GM19099 (cell line): ENCODE measurements around the gene LRMDA.

Experiments
- POLR2A ChIP-seq: IDR thresholded peaks from 3 replicates; pipeline ENCODE4 v1.6.1; 2011; ENCODE audit warnings: low read depth; ENCODE audit not compliant: insufficient read length; ENCODE audit errors: extremely low read depth

The LRMDA gene

DNA sequence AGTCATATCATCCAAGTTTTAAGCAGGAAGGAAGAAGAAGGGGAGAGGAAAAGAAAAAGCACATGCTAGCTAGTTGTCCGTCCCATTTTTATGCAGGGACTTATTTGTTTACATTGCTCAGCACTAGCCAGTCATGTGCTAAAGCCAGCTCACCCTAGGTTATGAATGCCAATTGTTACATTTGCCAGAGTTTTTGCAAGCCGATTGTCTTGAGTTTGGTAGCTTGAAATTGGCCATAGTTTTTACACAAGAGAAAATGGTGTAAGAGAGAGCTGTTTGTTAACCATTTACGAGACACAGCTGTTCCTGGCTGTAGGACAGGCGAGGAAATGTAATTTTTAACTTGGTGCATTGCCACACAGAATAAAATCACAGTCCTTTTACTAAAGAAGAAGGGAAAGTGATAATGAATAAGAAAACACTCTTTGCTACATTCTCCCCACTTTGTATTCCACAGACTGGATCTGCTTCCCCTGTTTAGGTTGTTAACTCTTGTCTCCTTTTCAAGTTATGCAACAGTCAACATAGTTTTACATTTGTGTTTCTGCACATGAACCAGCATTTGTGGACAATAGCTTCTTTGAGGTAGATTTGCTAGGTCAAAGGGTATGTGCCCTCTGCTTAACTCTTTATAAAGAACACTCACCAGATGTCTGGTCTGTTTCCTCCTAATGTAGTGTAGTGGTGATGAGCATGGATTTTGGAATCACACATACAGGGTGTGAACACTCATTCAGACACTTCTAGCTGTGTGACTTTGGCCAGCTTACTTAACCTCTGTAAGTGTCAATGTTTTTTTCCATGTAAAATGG lies 357.2 kb downstream of the LRMDA start:
- no peak for TF ChIP-seq POLR2A

DNA sequence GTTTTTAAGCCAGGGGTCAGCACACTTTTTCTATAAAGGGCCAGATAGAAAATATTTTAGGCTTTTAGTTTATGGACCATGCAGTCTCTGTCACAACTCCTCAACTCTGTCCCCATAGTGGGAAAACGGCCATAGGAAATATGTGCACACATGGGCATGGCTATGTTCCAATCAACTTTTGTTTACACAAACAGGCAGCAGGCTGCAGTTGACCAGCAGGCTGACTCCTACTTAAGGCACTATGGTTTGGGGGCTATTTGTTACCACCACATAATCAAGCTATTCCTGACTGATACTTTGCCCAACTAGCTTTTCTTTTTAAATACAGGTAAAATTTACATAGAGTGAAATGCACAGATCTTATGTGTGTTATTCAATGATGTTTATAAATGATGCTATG lies 362.4 kb downstream of the LRMDA start:
- no peak for TF ChIP-seq POLR2A

DNA sequence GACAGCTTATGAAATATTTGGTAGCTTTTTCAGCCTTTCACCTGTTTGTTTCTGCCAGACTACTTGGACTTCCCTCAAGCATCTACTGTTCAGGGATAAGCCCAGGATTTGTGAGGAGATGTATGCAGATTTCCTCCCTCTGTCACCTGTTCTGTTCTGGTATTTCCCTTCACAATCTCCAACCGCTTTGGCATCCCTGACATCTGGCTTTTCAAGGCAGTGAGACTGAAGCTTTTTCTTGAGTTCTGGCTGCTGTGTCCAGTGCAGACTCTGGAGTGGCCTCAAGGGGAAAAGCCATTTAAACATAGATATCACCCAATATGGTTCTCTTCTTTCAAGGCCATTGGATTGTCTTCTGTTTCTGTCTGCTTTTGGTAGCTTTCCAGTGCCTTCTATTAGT lies 369.7 kb downstream of the LRMDA start:
- no peak for TF ChIP-seq POLR2A

DNA sequence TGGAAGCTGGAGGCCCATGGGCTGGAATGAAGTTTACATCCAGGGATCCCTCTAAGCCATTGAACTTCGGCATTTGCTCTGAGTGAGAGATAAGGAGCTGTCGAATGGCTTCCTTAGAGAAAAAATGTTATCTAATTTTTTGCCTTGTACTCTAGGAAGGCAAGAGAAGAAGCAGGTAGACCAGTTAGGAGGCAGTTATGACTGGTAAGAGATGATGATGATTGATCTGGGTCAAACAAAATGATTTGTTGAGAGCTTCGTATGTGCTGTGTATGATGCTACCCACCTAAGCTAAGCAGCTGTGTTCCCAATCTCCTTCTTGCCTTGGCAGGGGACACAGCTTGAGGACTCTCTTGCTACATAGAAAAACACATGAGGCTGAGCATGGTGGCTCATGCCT lies 370.2 kb downstream of the LRMDA start:
- TF ChIP-seq POLR2A, result no peak

DNA sequence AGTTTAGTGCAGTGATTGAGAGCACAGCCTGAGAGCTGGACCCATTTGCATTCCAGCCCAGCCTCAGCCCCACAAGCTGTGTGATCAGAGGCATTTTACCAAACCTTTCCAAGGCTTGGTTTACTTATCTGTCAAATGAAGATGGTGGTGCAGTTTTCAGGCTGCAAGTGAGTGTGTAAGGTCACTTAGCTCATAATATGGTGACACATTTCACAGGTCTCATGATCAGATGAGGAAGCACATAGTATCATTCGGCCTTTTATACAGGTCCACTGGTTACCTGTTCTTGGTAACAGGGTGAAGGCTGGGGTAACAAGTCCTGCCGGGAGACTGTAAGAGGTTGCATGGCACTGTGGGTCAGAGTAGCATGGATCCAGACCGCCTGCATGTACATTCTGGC lies 371.7 kb downstream of the LRMDA start:
- TF ChIP-seq POLR2A, result no peak

DNA sequence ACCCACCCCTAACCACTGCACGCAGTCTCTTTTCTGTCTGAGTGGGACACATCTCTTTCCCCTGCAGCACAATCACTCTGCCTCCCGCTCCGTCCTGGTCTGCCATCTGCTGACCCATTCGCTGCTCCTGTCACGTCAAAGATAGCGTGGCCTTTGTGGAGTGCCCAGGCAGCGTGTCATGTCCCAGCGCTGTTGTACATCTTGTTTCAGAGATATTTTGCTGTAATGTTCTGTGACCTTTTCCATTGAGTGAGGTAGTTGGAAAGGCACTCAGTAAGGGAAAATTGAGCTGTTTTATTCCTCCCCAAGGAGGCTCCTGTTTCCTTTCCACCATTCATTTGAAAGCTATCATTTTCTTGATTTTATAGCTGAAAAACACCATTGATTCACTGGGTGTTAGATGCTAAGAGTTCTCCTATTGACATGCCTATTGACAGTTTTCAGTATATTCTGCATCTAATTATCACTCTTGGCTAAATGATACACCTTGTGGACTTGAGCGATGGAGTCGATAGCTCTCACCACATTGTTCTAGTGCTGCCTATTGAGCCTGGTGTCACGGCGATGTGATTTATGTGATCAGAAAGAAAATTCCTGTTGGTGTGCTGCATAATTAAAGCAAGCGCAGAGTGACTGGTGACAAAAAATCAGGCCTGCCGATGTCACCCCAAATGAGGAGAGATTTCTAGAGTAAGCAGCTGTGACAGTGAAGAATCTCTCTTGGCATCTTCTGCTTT lies 372.6 kb downstream of the LRMDA start:
- no peak for TF ChIP-seq POLR2A

DNA sequence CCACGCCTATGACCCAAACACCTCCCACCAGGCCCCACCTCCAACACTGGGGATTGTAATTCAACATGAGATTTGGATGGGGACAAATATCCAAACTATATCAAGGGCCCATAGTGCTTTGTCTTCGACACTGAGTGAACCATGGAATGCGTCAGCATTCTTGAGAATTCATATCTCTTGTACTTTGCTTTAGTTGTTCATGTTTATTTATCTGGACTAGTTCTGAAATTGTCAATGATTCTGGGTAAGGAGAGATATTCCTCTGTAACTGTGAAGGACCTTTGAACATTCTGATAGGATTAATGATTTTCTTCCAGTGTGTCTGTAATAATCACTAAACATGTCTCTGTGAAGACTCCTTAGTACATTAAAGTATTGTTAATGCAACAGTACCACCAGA lies 374.8 kb downstream of the LRMDA start:
- no peak for TF ChIP-seq POLR2A

DNA sequence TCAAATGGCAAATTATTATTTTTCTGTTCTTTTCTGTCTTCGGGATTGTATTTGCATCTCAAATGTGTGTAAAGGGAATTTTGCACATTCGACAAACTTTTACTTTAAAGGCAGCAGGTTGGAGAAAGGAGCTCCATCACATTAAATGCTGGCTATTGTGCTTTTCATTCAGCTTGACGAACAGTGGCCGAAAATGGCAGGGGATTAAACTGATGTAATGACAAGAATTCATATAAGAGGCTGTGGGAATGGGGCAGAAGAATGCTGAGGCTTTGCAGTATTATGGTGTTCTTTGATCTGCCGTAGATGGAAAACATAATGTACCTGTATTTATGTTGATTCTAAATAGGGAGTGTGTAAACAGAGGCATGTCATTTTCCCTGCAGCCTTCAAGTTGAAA lies 376.0 kb downstream of the LRMDA start:
- TF ChIP-seq POLR2A, result no peak

DNA sequence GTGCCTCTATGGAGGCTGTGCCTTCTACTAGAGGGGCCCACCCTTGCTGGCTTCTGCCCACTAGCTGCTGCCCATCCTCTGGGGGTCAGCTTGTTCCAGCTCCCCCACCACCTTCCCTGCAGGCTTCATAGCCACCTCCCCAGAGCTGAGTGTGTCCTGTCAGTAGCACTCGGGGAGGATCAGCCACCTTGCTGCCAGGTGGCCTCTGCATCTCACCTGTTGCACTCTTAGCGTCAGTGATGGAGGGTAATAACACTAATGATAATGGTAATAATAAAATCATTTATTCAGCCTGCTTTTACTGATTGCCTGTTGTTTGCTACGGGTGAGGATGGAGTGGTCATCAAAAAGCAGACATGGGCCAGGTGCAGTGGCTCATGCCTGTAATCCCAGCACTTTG lies 377.6 kb downstream of the LRMDA start:
- TF ChIP-seq POLR2A, result no peak

DNA sequence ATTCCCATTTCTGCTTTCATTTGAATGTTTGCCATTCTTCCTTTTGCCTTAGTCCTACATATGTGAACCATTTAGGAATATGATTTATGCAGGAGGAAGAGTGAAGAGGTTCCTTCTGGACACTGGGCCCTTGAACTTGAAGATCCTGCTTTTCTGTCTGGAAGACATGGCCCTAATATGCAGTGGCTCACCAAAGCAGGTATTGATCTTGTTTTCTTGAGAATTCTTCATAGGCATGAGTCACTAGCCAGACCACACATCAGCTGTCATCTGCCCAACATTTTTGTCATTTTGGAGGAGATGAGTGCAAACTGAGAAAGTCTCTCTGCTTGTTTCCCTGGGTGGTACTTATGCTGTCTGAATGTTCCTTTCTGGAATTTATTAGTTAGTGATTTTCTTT lies 382.6 kb downstream of the LRMDA start:
- TF ChIP-seq POLR2A, result no peak

DNA sequence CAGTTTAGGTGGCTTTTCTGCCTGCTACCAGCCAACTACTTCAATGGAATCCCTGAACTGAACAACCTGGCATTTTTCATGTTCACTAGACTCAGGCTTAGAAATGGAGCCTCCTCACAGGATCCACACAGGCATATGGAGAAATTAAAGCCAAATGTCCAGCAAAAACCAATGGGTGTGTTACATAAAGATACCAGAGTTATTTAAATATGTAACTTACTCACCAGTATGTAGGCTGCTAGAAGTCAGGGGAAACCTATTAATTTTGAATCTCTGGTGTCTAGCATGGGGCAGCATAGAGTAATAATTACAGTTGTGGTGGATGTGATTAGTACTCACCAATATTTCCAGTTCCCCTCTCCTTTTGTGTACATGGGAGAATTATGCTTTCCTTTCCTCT lies 383.6 kb downstream of the LRMDA start:
- no peak for TF ChIP-seq POLR2A

DNA sequence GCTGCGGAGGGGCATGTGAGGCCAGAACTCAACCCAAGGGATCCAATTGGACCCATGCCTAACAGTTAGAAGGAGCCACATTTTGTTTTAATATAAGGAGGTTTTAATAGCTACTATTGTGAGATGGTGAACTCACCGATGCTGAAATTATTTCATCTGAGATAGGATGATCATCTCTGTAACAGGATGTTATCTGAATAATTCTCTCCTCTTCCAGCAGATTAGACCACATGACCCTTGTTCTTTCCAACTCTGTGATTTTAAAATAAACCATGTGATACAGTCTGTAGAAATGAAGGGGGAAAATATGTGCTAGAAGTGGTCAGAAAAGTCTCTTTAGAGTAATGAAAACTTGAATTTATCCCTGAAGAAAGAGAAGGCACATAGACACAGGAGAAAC lies 385.8 kb downstream of the LRMDA start:
- no peak for TF ChIP-seq POLR2A

DNA sequence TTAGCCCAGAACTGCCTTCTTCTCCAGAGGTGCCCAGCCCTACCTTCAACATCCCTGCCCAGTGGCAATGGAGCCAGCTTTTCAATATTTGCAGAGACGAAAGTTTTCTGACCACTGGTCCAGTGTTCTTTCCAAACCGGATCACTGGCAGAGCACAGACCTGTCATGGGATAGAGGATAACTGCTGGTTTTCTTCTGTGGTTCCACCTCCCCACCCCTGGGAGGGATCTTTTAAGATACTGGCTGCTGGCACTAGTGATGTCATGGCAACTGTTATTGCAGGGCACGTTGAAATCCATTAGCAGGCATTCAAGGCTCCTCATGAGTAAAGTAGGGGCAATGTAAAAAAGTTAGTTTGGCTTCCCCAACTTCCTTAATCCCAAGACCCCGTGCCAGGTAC lies 387.1 kb downstream of the LRMDA start:
- no peak for TF ChIP-seq POLR2A

DNA sequence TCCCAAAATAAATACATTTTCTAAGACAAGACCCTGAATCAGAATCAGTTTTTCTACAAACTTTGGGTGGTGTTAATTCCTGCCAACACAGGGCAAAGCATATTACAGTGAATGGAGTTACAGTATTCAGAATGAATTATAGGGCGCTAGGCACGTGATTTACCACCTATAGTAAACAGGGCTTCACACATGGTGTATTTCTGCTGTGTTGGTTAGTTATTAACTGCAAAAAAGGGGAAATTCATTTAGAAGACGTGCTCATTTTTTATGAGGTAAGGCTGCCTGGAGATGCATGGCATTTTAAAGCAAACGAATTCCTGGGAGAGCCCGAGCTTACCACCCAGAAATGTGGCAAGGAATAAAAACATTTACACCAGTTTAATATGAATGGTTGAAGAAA lies 393.8 kb downstream of the LRMDA start:
- TF ChIP-seq POLR2A, result no peak

DNA sequence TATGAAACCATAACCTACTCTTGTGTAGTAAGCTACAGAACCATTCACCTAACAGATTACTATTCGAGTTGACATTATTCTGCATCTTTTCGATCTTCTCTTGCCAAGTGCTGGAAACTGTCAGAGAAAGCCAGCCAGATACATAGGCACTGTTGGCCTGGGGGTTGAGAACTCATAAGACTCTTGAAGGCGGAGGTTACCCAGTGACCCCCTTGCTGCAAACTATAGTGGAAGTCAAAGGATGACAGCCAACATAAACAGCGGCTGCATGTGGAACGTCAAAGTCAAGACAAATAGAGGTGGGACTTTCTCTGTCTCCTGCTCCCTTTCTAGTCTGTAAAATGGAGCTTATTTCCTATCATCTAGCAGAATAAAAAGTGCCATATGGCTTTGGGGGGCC lies 394.2 kb downstream of the LRMDA start:
- no peak for TF ChIP-seq POLR2A

DNA sequence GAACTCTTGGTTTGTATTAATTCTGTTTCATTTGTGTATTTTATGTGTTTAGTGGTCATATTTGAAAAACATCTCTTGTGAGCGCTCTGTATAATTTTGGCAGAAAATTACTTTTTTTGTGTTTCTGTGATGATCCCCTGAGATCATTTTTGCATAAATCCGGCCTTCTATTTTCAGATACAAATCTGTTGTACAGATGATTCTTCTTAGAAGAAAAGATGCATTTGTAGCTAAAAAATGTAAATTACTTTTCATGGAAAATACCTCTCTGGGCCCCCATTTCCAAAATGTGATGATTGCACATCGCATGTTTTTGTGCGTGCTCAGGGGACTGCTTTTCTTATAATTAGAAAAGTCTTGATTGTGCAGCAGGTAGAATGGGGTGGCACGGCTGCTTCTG lies 395.4 kb downstream of the LRMDA start:
- TF ChIP-seq POLR2A, result no peak
